Natural killer cell (primary cell): ENCODE measurements around the gene SLC2A2. TPM values are rescaled to one million over a fixed set of nuclear protein-coding genes. Genes with fewer than 3 reads are reported as not detected.

Experiments used
- ATAC-seq, 3 donors: fragments of 150-1000 bp in 2 of 3; fragments of 200-7000 bp in 1 of 3; cut with Tn5 transposase; 1 replicate in 1 of 3; 2 replicates in 2 of 3; pipeline ENCODE4 v1.10.0; 2021; ENCODE audit warnings: mild to moderate bottlenecking in 2 of 3, moderate library complexity in 2 of 3
- DNase-seq, 2 donors: peaks; one replicate each; pipeline versions ENCODE4 v3.0.0 to v3.0.0-alpha.2; 2013 to 2021; ENCODE audit warnings: mixed read lengths in 1 of 2
- H3K27ac ChIP-seq: one replicate; pipeline ENCODE4 v1.5.1; 2013; ENCODE audit warnings: mild to moderate bottlenecking, low read length
- H3K27me3 ChIP-seq: one replicate; pipeline ENCODE4 v1.6.1; 2013; ENCODE audit warnings: low read length; ENCODE audit not compliant: control insufficient read depth, insufficient read depth
- H3K36me3 ChIP-seq: one replicate; pipeline ENCODE4 v1.6.1; 2013; ENCODE audit warnings: low read length; ENCODE audit not compliant: control insufficient read depth, insufficient read depth
- H3K4me1 ChIP-seq: one replicate; pipeline ENCODE4 v1.6.1; 2013; ENCODE audit warnings: low read length; ENCODE audit not compliant: control insufficient read depth, insufficient read depth
- H3K4me3 ChIP-seq: one replicate; pipeline ENCODE4 v1.5.1; 2013; ENCODE audit warnings: low read length
- H3K9me3 ChIP-seq: one replicate; pipeline ENCODE4 v1.6.1; 2013; ENCODE audit warnings: low read length; ENCODE audit not compliant: control insufficient read depth, insufficient read depth
- H3K27ac Mint-ChIP-seq, 2 donors: one replicate each; pipeline ENCODE4 v1.8.0; 2022; ENCODE audit warnings: mild to moderate bottlenecking in 2 of 2, mixed read lengths in 2 of 2, moderate library complexity in 1 of 2
- H3K27me3 Mint-ChIP-seq, 2 donors: one replicate each; pipeline ENCODE4 v1.8.0; 2022; ENCODE audit warnings: low read depth in 2 of 2, mixed read lengths in 2 of 2
- H3K36me3 Mint-ChIP-seq: one replicate; pipeline ENCODE4 v1.8.0; 2022; ENCODE audit warnings: mixed read lengths
- H3K4me1 Mint-ChIP-seq, 2 donors: one replicate each; pipeline ENCODE4 v1.8.0; 2022; ENCODE audit warnings: mixed read lengths in 2 of 2
- H3K4me3 Mint-ChIP-seq: one replicate; pipeline ENCODE4 v1.8.0; 2022; ENCODE audit warnings: mild to moderate bottlenecking, moderate library complexity, mixed read lengths
- H3K9me3 Mint-ChIP-seq, 2 donors: one replicate each; pipeline ENCODE4 v1.8.0; 2022; ENCODE audit warnings: mixed read lengths in 2 of 2
- WGBS: methylation state at CpG from one replicate; pipeline ENCODE4 v1.1.7; 2013; ENCODE audit warnings: missing lambda C conversion rate; ENCODE audit not compliant: insufficient coverage; 5-methylcytosine and 5-hydroxymethylcytosine counted together
- intact Hi-C: fragments of 100-400 bp; cut with micrococcal nuclease; formaldehyde crosslinking; loops from one replicate; pipeline ENCODE4 v1.14.2; 2022
- total RNA-seq, 4 donors: library from RNA; stranded (reverse); fragments of 120-200 nt in 1 of 4; gene quantifications; one replicate each; pipeline versions ENCODE4 v1.2.3 to v1.2.4, GENCODE V29; 2013 to 2022
- TF ChIP-seq, protein P1 (sequence below): fragments of 200-600 bp; IDR thresholded peaks from one replicate; pipeline ENCODE4 v1.8.0; 2022; ENCODE audit warnings: antibody characterized with exemption

Gene SLC2A2
- total RNA-seq, 3 donors from 2014 or later (not counting 1 experiment from before 2014, with no cell fraction given): not detected

DNA sequence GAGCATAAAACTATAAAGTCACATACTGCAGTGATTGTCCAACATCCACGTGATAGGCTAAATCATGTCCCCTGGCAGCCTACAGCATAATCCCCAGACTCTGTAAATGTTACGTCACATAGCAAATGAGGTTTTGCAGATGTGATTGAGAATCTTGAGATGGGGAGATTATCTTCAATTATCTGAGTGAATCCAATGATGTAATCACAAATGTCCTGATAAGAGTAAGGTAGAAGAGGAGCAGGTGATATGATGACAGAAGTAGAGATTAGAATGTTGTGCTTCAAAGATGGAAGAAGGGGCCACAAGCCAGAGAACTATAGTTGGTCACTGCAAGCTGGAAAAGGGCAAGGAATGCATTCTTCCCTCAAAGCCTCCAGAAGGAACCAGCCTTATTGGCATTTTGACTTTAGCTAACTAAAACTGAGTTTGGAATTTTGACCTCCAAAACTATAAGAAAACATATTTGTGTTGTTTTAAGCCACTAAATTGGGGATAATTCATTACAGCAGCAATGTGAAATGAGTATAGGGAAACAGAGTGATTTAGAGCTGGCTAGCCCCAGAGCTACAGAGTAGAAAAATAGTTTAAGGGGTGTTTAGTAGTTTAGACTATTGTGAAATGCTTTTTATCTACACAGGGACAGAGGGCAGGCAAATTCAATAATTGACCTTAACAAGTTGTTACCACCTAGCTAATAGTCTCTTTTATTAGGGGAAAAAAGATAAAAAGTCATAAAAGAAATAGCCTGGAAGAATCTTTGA lies 15.2 kb downstream of the SLC2A2 start:
- H3K4me3 ChIP-seq: no peak overlapping the region
- intact Hi-C loops: no loop called here
- H3K9me3 Mint-ChIP-seq: no peaks in the 10 kb centered on the region
- H3K4me3 Mint-ChIP-seq: no peak overlapping the region
- H3K27me3 Mint-ChIP-seq: peaks cover 6 to 25% of the 10 kb centered on the region in 2 donors
- no peaks in the 10 kb centered on the region for H3K4me1 ChIP-seq
- H3K36me3 Mint-ChIP-seq: no peaks in the 10 kb centered on the region
- no peaks in the 10 kb centered on the region for H3K9me3 ChIP-seq
- H3K27ac ChIP-seq: no peak overlapping the region
- DNase-seq (no peak), ATAC-seq (no peak)
- no peaks in the 10 kb centered on the region for H3K4me1 Mint-ChIP-seq
- no peaks in the 10 kb centered on the region for H3K36me3 ChIP-seq
- no peaks in the 10 kb centered on the region for H3K27me3 ChIP-seq
- H3K27ac Mint-ChIP-seq: no peak overlapping the region
- 94% methylated on average over 2 of the region's 2 CpGs for WGBS
- TF ChIP-seq, protein P1, sequence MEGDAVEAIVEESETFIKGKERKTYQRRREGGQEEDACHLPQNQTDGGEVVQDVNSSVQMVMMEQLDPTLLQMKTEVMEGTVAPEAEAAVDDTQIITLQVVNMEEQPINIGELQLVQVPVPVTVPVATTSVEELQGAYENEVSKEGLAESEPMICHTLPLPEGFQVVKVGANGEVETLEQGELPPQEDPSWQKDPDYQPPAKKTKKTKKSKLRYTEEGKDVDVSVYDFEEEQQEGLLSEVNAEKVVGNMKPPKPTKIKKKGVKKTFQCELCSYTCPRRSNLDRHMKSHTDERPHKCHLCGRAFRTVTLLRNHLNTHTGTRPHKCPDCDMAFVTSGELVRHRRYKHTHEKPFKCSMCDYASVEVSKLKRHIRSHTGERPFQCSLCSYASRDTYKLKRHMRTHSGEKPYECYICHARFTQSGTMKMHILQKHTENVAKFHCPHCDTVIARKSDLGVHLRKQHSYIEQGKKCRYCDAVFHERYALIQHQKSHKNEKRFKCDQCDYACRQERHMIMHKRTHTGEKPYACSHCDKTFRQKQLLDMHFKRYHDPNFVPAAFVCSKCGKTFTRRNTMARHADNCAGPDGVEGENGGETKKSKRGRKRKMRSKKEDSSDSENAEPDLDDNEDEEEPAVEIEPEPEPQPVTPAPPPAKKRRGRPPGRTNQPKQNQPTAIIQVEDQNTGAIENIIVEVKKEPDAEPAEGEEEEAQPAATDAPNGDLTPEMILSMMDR: no peak

DNA sequence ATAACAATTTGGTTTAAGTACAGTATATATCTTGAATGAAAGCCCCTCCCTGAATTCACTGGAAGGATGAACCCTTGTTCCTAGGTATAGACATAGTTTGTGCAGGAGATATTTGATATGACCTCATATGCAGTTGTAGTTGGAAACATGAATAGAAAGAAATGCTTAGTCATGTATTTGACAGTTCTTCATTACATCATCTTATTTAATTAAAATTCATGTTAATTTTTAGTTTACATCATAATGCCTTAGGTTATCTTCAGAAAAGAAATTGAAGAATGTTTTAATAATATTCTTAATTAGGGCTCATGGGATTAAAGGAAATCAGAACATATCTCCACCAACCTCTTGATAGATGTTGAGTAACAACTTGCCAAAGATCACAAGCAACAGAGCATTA lies 19.2 kb downstream of the SLC2A2 start:
- Histone ChIP-seq H3K4me3 (no peak overlapping the region), H3K4me1 (no peaks in the 10 kb centered on the region), H3K27ac (no peak overlapping the region), H3K36me3 (no peaks in the 10 kb centered on the region), H3K9me3 (no peaks in the 10 kb centered on the region), H3K27me3 (no peaks in the 10 kb centered on the region)
- Mint-ChIP-seq H3K27ac (no peak overlapping the region), H3K36me3 (no peaks in the 10 kb centered on the region), H3K4me1 (peaks cover under 1 to 4% of the 10 kb centered on the region in 2 donors), H3K9me3 (no peaks in the 10 kb centered on the region), H3K27me3 (peaks cover 6 to 20% of the 10 kb centered on the region in 2 donors), H3K4me3 (no peak overlapping the region)
- DNase-seq (no peak), ATAC-seq (no peak)
- intact Hi-C loops: no loop called here
- TF ChIP-seq, protein P1: no peak

DNA sequence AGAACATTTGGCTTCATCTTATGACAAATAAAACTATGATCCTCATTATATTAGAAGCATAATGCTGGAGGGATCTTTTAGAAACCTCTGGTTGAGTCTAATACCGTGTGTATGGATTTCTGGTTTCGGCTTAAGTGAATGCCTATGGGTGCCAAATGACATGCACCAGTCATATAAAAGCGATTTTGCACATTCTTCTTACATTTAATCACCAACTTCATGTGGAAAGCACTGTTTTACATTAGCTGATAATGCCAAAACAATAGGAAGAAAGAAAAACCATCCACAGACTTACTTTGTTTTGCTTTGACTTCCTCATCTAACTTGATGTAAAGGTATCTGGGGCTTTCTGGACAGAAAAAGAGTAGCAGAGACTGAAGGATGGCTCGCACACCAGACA lies 20.9 kb downstream of the SLC2A2 start:
- ATAC-seq (no peak), DNase-seq (no peak)
- Mint-ChIP-seq H3K36me3 (no peaks in the 10 kb centered on the region), H3K9me3 (no peaks in the 10 kb centered on the region), H3K4me1 (peaks cover 4 to 6% of the 10 kb centered on the region in 2 donors), H3K27me3 (peaks cover 0 to 7% of the 10 kb centered on the region in 2 donors), H3K27ac (no peak overlapping the region), H3K4me3 (no peak overlapping the region)
- Histone ChIP-seq H3K36me3 (no peaks in the 10 kb centered on the region), H3K4me1 (no peaks in the 10 kb centered on the region), H3K4me3 (no peak overlapping the region), H3K27me3 (no peaks in the 10 kb centered on the region), H3K9me3 (no peaks in the 10 kb centered on the region), H3K27ac (no peak overlapping the region)
- WGBS: 90% methylated on average over 4 of the region's 4 CpGs
- TF ChIP-seq, protein P1: no peak
- intact Hi-C loops: no loop called here
